ES-I3 (cell line): ENCODE results near the gene RPH3AL.

Source experiments
- H3K36me3 ChIP-seq: 2 replicates; pipeline ENCODE4 v1.6.1; 2013; ENCODE audit warnings: mild to moderate bottlenecking, low read length, control low read depth, moderate library complexity; ENCODE audit not compliant: insufficient read depth
- H3K4me1 ChIP-seq: 2 replicates; pipeline ENCODE4 v1.6.1; 2013; ENCODE audit warnings: mild to moderate bottlenecking, control low read depth, low read length; ENCODE audit not compliant: insufficient read depth
- H3K9ac ChIP-seq: 2 replicates; pipeline ENCODE4 v1.6.1; 2013; ENCODE audit warnings: low read depth, mild to moderate bottlenecking, low read length, moderate library complexity
- H3K9me3 ChIP-seq: 2 replicates; pipeline ENCODE4 v1.6.1; 2013; ENCODE audit warnings: mild to moderate bottlenecking, low read length, moderate library complexity; ENCODE audit not compliant: control insufficient read depth, insufficient read depth

RPH3AL gene

DNA sequence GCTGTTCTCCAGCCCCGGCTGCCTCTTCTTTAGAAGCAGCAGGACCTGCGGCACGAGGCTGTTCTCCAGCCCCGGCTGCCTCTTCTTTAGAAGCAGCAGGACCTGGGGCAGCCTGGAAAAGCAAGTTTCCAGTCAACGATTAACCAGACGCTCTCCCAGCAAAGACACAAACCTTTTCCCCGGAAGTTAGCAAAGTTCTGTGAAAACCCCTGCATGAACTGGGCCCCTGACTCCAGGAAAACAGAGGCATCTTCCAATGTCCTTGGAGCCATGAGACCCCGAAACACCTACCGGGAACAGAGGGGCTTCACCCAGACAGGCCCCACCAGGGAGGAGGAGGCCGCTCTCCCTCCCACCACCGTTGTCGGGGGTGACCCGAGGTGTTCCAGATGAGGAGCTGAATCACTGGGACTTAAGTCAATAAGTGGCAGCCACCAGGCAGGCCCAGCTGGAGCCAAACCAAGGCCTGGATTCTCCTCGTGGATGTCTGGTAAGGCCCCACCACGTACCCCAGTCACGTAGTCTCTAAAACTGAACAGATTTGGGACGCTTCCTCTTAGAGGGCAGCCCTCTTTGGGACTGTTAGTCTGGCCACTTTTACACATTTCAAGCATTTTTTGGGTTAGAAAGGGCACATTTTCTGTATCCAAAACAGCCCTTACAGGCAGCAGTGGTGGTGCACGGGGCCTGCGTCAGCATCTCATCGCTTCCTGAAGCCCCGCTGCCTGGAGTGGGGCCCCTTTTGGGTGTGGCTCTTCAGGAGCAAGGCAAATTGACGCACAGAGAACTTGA, at the start of gene RPH3AL:
Gene RPH3AL (minus strand): TSS at position 387 of the 792 bp plus-strand sequence. CDS start 25,264 bp downstream, outside the sequence.
- H3K4me1 ChIP-seq = peaks cover 10% of the 10 kb centered on the region; the same call in 1 of the 2 replicates
- 0 out of 2 replicates have a peak within 1 kb of the TSS, but pooled peaks have one; percentile 29 for H3K9ac ChIP-seq
- no peaks in the 10 kb centered on the region for H3K36me3 ChIP-seq
- no peaks in the 10 kb centered on the region for H3K9me3 ChIP-seq

- no peak overlapping the region for H3K9ac ChIP-seq
- no peaks in the 10 kb centered on the region for H3K36me3 ChIP-seq
Measured at GRCh38 chr17:400257-400656, 47.6 kb upstream of the RPH3AL start.

DNA sequence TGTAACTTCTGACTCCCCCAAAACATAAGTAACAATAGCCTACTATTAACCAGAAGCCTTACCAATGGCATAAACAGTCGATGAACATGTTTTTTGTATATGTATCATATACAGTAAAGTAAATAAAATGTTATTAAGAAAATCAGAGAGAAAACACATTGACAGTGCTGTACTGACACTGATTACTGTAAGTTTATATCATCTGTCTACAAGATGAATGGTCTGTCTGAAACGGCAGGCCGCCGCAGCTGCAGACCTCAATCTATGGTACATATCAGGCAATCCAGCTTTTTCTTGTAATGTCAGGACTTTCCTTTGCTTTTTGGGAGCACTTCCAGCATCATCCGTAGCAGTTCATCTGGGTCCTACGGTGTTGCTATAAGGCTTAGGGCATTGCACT, 44.2 kb upstream of the RPH3AL start:
- H3K4me1 ChIP-seq = no peaks in the 10 kb centered on the region
- no peak overlapping the region for H3K9ac ChIP-seq
- H3K36me3 ChIP-seq = no peaks in the 10 kb centered on the region
- no peaks in the 10 kb centered on the region for H3K9me3 ChIP-seq

More at GRCh38 chr17:400257-400656, 47.6 kb upstream of the RPH3AL start:
- Histone ChIP-seq H3K4me1 (no peaks in the 10 kb centered on the region), H3K9me3 (no peaks in the 10 kb centered on the region)

DNA sequence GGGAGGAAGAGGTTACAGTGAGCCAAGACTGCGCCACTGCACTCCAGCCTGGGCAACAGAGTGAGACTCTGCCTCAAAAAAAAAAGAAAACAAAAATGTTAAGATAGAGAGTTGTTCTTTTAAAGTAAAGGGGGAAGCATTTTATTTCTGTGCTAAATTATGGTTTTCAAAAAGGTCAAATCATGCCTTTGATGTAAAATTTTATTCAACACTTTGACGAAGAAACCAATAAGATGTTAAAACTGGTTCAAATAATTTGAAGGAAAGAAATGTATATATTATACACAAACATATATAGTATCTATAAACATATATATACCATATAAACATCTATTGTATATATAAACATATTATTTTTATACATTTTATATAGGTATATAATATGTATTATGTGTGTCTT, 43.4 kb upstream of the RPH3AL start:
- H3K9me3 ChIP-seq = no peaks in the 10 kb centered on the region

GRCh38 chr17:395179-395578, 42.6 kb upstream of the RPH3AL start:
- H3K36me3 ChIP-seq = no peaks in the 10 kb centered on the region
- H3K9me3 ChIP-seq = no peaks in the 10 kb centered on the region
- H3K9ac ChIP-seq = no peak overlapping the region
- H3K4me1 ChIP-seq = no peaks in the 10 kb centered on the region

More for the DNA sequence above, 43.4 kb upstream of the RPH3AL start:
- no peaks in the 10 kb centered on the region for H3K36me3 ChIP-seq
- no peak overlapping the region for H3K9ac ChIP-seq
- no peaks in the 10 kb centered on the region for H3K4me1 ChIP-seq

GRCh38 chr17:394718-395095, 42.1 kb upstream of the RPH3AL start:
- Histone ChIP-seq H3K4me1 (no peaks in the 10 kb centered on the region), H3K36me3 (no peaks in the 10 kb centered on the region), H3K9ac (no peak overlapping the region), H3K9me3 (no peaks in the 10 kb centered on the region)

- Histone ChIP-seq H3K9ac (no peak overlapping the region), H3K9me3 (no peaks in the 10 kb centered on the region), H3K4me1 (no peaks in the 10 kb centered on the region)
Measured at GRCh38 chr17:393806-394717, 41.5 kb upstream of the RPH3AL start.

GRCh38 chr17:391850-392249, 39.2 kb upstream of the RPH3AL start:
- H3K4me1 ChIP-seq = no peaks in the 10 kb centered on the region
- no peaks in the 10 kb centered on the region for H3K9me3 ChIP-seq
- H3K36me3 ChIP-seq = no peaks in the 10 kb centered on the region
- no peak overlapping the region for H3K9ac ChIP-seq

More at GRCh38 chr17:393806-394717, 41.5 kb upstream of the RPH3AL start:
- H3K36me3 ChIP-seq = no peaks in the 10 kb centered on the region

DNA sequence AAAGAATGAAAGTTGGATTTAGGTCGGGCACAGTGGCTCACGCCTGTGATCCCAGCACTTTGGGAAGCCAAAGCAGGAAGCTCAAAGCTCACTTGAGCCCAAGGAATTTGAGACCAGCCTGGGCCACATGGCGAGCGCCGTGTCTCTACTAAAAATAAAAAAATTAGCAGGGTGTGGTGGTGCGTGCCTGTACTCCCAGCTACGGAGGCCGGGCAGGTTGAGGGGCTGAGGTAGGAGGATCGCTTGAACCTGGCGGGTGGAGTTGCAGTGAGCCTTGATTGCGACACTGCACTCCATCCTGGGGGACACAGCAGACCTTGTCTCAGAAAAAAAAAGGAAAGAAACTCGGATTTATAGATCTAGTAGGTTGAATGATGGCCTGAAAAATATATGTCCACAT, 37.4 kb upstream of the RPH3AL start:
- H3K9ac ChIP-seq = no peak overlapping the region
- no peaks in the 10 kb centered on the region for H3K9me3 ChIP-seq
- H3K4me1 ChIP-seq = no peaks in the 10 kb centered on the region
- no peaks in the 10 kb centered on the region for H3K36me3 ChIP-seq

DNA sequence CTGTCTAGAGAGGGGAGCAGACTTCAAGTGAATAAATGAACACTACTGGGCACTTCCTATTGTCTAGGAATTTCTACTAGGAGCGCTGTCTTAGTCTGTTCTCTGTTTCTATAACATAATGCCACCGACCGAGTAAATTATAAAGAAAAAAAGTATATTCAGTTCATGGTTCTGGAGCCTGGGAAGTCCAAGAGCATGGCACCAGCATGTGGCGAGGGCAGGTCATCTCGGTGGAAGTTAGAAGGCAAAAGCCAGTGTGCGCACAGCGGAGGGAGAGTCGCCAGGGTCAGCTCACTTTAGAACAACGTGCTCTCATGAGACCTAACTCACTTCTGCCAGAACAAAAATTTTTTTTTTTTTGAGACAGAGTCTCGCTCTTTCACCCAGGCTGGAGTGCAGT, 35.5 kb upstream of the RPH3AL start:
- H3K36me3 ChIP-seq = no peaks in the 10 kb centered on the region

DNA sequence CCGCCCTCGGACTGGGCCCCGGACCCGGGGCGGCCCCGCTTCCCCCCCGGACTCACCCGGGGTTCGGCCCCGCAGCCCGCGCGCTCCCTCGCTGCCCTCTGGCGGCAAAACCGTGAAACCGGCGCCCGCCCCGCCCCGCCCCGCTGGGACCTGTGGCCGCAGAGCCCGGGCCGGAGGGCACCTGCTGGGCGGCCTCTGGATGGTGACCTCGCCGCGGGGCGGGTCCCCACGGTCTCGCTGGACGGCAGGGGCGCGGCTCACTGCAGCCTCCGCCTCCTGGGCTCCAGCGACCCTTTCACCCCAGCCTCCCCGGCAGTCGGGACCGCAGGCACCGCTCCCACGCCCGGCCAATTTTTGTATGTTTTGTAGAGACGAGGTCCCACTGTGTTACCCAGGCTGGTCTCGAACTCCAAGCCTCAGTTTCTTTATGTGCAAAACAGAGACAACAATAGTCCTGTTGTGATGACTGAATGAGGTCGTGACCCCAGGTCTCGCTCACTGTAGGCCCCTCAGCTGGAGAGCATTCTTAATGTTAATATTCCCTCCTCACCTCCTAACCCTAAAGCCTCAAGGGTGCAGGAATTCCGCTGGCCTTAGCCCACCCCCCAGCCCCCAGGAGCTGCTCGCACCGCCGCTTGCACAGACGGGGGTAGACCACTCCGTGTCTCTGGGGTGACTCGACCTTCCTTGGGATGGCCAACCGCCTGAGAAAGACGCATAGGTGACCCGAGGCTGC, 33.7 kb upstream of the RPH3AL start:
- Histone ChIP-seq H3K4me1 (peaks cover 22% of the 10 kb centered on the region), H3K9ac (peak overlapping the region; percentile 46; the same call in 1 of the 2 replicates), H3K36me3 (no peaks in the 10 kb centered on the region), H3K9me3 (no peaks in the 10 kb centered on the region)

More for the DNA sequence above, 35.5 kb upstream of the RPH3AL start:
- Histone ChIP-seq H3K4me1 (peaks cover 12% of the 10 kb centered on the region), H3K9me3 (no peaks in the 10 kb centered on the region), H3K9ac (no peak overlapping the region)

DNA sequence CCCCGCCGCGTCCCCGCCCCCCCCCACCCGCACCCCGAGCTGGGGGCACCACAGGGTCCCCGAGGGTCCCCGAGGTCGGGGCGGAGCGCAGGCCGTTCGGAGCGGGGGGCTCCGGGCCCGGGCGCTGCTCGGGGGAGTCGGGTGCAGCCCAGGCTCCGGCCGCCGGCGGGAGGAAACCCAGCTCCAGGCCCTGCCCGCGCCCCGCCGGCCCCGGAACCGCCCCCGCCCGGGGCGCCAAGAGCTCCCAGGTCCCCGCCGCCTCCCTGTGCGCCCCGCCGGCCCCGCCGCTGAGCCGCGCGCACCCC, 33.2 kb upstream of the RPH3AL start:
- Histone ChIP-seq H3K9ac (peak overlapping the region; percentile 14; the same call in 1 of the 2 replicates), H3K4me1 (peaks cover 22% of the 10 kb centered on the region), H3K36me3 (no peaks in the 10 kb centered on the region)

GRCh38 chr17:385178-385835, 32.7 kb upstream of the RPH3AL start:
- peaks cover 22% of the 10 kb centered on the region for H3K4me1 ChIP-seq
- H3K9me3 ChIP-seq = no peaks in the 10 kb centered on the region
- H3K36me3 ChIP-seq = no peaks in the 10 kb centered on the region
- H3K9ac ChIP-seq = peak overlapping the region; percentile 62; the same call in 1 of the 2 replicates

More for the DNA sequence above, 33.2 kb upstream of the RPH3AL start:
- no peaks in the 10 kb centered on the region for H3K9me3 ChIP-seq
